GM18526 (cell line): ENCODE data around the gene CLEC10A.

Source experiments
- POLR2A ChIP-seq: IDR thresholded peaks from 3 replicates; pipeline ENCODE4 v1.6.1; 2011; ENCODE audit not compliant: insufficient read length; ENCODE audit errors: extremely low read depth

CLEC10A gene

DNA sequence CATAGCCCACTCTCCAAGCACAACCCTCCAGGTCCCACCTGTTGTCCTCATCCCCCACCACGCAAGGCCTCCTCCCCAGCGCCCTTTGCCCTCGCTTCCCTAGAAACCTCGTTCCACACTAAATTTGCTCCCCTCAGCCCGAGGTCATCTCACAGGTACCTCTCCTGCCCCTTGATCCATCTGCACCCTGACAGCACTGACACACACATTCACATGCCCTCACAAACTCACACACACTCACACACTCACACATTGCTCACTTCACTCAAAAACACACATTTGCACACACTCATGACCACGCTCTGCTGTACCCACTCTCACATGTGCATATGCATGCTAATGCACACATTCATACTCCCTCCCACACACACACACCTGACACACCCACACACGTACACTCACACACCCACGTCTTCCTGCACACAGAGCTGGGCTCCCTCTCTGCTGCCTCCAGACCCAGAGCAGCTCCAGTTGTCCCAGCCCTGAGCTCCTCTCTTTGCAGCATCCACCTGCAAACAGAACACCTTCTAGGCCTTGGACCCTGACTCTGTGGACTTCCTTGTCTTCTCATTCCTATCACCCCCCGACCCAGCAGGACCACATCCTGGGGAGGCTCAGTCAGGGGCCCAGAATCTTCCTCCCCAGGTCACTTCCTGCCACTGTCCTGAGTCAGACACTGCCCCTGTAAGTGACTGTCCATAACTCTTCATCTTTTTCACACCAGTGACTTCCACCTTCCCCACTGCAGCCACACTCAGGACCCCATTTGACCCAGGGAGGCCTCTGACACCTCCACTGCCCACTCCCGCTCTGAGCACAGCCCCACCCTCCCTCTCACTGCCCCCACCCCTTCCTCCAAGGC lies 29.6 kb upstream of the CLEC10A start:
- no peak for TF ChIP-seq POLR2A

DNA sequence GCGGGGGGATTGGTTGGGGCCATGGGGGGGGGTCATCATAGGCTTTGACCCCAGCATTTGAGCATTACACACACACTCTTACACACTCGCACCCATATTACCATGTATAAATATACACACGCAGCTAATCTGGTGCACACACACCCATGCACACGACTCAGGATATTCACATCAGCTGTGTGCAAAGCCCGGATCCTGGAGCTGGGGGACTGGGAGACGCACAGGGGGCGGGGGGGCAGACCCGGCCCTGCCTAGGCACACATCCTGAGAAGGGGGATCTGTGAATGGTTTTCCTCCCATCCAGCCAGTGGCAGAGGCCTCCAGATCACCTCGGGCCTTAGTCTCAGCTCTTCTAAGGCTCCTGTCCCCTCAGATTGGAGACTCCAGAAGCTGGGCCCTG lies 28.9 kb upstream of the CLEC10A start:
- TF ChIP-seq POLR2A = no peak

DNA sequence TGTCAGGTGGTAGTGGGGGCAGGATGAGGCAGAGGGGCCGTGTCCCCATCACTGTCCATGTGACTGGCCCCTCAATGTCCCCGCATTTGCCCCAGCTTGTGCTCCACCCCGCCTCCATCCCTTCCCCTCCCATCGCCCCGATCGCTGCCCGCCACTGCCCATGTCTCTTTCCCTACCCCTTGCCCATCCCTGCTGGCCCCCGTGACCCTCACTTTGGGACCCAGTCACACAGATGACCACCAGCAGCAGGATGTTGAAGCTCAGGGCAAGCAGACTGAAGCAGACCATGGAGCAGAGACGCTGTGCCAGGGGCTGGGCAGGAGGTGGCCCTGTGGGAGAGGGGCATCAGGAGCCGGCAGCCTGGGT lies 28.5 kb upstream of the CLEC10A start:
- TF ChIP-seq POLR2A = no peak

DNA sequence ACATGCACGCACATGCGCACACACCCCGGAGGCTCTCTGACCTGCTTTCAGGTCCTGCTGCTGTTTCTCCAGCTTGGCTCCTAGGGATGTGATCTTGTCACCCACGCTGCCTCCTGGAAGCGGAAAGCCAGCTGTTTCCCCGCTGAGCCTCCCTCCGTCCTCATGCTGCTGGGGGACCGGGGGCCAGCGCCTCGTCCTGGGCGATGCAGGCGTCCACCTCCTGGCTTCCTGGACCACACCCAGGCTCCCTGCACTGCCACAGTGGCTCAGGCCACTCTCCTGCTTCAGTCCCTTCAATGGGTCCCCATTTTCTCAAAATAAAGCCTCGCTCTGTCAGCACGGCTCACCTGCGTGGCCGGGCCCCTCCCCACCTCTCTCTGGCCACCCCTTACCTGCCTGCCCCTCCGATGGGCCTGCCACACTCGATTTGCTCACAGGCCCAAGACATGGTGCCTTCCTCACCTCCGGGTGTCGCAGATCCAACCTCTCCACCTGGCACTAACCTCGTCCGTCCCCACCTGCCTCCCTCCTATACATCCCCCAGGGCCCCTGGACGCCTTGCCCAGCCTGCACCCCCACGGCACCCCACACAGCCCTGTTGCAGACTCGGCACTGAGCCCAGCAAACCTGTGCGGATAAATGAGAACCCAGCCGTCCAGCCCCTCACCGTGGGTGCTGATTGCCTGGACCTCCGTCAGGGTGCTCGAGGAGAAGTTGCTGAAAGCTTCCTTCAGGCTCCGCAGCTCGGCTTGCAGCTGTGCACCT lies 27.9 kb upstream of the CLEC10A start:
- no peak for TF ChIP-seq POLR2A

DNA sequence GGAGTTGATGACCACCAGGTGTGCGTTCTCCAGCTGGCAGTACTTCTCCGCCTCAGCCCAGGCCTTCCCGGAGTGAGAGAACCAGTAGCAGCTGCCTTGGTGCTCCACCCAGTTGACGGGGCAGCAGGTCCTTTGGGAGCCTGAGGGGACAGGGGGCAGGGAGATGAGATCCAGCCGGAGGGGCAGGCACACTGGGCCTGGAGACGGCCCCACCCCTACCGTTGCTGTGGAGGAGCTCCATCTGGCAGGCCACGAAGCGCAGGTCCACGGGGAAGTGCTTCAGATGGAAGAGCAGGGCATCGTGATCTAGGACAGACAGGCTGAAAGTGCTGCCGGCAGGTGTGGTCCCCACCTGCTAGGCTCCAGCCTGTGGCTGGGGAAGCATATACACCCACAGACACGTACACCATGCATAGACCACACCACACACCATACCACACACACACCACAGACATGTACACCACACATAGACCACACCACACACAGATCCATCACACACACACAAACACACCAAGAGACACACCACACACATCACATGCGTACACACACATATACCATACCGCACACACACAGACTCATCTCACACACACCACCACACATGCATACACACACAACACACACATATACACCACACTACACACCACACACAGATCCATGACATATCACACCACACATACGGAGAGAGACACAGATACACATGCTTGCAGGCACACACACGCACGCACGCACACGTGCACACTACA lies 27.1 kb upstream of the CLEC10A start:
- no peak for TF ChIP-seq POLR2A

DNA sequence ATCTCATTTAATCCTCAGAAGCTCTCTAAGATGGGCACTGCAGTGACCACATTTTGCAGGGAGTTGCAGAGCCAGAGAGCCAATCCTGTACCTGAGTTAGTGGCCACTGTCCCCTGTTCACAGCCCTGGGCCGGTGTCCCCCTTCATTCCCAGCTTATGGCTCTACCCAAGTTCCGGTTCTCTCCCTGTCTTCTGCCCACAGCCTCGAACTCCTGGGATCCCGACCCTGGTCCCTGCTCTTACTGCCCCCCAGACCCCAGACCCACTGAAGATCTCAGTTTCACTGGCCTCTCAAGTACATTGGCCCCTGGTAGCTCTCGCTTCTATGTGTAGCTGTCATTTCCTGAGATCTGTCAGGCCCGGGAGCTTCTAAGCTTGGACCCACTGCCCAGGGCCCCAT lies 22.4 kb upstream of the CLEC10A start:
- no peak for TF ChIP-seq POLR2A

DNA sequence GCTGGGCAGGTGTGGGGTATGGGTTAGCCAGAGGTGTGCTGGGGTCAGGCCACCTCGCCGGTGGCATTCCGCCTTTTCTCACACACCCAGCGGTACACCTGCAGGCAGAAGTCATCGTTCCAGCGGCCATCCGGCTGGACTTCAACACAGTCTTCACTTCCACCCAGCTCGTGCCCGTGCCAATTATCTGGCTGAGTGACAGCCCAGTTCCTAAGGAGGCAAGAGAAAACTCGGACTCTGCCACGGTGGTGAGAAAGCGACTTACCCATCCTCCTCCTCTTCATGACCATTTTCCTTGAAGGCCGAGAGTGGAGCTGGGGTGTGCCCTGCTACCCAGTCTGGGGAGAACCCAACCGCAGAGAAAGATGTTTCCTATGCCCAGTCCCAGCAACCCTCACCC lies 21.5 kb upstream of the CLEC10A start:
- no peak for TF ChIP-seq POLR2A

DNA sequence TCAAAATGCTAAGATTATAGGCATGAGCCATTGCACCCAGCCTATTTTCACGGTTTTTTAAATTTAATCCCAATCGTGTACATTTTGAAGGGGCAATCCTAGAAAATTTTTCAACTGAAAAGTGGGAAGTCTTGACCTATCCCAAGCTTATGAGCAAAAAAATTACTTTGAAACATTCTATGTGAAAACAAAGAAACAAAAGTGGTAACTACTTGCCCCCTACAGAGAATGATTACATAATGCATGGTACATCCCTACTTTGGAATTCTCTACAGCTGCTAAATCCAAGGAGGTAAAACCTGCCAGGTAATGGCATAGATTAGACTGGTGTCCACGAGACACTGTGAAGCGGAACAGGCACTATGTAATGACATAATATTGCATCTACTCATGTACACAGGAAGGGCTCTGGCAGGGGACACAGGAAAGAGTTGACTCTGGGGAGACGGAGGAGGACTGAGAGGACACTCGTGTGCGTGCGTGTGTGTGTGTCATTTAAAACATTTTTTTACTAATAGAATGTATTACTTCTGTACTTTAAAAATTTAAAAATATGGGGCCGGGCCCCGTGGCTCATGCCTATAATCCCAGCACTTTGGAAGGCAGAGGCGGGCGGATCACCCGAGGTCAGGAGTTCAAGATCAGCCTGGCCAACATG lies 18.9 kb upstream of the CLEC10A start:
- TF ChIP-seq POLR2A = no peak

DNA sequence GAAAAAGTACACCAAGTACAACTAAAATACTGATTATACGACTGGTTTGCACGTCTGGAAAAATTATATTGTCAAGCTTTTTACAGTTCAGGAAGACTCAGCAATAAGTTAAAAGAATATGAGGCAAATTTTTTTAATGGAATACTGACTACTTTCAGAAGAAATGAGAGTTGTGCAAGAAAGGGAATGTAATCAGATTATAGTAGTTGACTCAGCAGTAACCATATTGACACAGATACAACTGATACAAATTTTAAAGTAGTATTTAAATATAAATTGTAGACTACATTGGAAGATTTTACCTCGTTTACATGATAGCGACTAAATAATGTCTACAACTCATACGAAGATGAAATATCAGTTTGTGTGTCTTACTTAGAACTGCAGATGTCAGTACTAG lies 17.9 kb upstream of the CLEC10A start:
- TF ChIP-seq POLR2A = no peak

DNA sequence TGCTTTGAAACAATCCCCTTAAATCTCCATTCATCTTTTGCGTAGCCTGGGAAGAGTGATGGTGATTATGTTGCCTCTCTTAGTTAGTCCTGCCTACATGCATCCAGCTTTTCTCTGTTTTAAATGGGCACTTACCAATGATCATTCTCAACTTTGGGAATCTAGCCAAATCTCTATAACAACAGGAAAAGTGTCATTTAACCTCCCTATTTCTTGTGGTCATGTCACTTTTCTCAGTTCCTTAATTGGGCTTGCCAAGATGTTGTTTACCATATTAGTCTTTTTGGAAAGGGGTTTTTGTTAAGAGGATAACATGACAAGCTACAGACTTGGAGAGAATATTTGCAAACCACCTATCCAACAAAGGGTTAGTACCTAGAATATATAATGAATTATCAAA lies 15.6 kb upstream of the CLEC10A start:
- TF ChIP-seq POLR2A = no peak

DNA sequence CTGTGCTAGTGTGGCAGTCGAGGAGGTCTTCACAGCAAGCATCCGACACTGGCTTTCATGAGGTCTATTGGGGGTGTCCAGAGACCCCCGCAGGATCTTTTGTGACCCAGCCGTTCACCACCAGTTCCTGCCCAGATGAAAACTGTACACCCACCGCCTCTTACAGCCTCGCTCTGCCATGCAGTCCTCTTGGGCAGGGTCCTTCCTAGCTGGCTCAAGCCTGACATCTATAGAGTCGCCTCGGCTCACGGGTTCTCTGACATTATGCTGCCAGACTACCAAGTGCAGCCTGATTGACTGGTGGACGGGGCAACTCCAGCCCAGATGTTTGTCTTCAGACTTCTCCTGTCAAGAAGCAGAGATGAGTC lies 14.6 kb upstream of the CLEC10A start:
- no peak for TF ChIP-seq POLR2A

DNA sequence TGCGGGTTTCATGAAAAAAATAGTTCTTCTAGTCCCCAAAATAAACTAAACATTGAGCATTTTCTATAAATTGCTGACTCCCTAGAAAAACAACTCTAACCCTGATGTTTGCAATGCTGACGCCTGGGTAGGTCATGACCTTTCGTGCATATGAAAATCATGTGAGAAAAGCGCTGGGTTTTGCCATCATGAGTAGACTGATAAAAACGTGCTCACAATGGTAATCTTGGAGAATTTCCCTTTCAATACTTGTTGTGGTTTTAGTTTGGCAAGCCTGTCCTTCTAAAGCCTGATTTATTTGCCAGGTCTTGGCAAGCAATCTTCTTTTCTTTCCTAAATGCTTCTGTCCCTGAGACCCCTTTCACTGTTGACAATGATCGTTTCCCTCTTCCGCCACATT lies 4.0 kb upstream of the CLEC10A start:
- TF ChIP-seq POLR2A = no peak

DNA sequence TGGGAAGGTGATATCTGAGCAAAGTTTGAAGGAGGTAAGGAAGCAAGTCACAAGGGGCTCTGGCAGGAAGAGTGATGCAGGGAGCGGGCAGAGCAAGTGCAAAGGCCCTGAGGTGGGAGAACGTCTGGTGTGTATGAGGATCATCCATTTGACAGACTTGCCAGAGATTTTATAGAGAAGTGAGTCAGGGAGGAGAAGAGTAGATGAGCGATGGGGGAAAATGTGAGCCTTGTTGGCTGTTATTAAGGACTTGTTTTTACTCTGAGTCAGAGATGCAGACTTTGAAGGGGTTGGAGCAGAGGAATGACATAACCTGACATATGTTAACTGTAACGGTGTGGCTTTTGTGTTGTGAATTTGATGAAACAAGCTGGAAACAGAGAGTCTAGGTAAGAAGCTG lies 3.5 kb upstream of the CLEC10A start:
- TF ChIP-seq POLR2A = no peak

DNA sequence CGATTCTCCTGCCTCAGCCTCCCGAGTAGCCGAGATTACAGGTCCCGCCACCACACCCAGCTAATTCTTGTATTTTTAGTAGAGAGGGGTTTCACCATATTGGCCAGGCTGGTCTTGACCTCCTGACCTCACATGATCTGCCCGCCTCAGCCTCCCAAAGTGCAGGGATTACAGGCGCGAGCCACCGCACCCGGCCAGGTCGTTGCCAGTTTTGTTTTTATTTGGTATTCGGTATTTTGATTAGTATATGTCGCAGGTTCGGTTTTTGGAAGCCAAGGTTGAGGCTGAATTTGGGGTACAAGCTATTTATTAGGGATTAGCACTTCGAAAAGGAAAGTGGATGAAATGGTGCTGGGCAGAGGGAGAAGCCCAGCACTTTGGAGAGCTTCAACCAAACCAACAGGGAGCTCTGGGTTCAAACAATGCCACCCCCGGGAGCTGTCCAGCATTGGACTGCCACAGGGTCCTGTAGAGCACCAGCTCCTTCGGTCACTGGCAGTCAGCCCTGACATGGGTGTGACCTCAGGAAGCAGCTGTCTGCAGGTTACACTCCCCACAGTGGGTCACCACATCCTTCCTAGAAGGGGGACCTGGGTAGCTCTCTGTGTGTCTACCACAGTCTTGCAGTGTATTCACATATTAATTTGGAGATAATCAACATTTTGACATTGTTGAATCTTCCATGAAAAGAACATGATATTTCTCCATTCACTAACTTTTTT lies 1.5 kb upstream of the CLEC10A start:
- no peak for TF ChIP-seq POLR2A
